A204.1 (cell line): Measurements from ENCODE around the gene SMAD5.

Experiments
- FAIRE-seq: peaks from 2 replicates; lab custom pipeline; 2012; peaks lifted over from hg19 to GRCh38; lab: Jason Lieb, UNC

SMAD5 gene

GRCh38 chr5:136226401-136226800 lies 93.8 kb downstream of the SMAD5 start:
- FAIRE-seq, result no peak

- FAIRE-seq, result no peak
Measured at GRCh38 chr5:136228136-136228757, 95.6 kb downstream of the SMAD5 start.

GRCh38 chr5:136230176-136230575 lies 97.5 kb downstream of the SMAD5 start:
- FAIRE-seq, result no peak

- FAIRE-seq, result no peak
Measured at GRCh38 chr5:136232316-136232715, 99.7 kb downstream of the SMAD5 start.
